ENCODE measurements around the gene RPL36A. TPM values are rescaled to one million over a fixed set of nuclear protein-coding genes. Genes with fewer than 3 reads are reported as not detected.

Gene RPL36A
- total RNA-seq: 1,000 to 10,000 TPM in 1 of 2 donors, 100 to 1,000 TPM in 1; 863 to 2,403 TPM

DNA sequence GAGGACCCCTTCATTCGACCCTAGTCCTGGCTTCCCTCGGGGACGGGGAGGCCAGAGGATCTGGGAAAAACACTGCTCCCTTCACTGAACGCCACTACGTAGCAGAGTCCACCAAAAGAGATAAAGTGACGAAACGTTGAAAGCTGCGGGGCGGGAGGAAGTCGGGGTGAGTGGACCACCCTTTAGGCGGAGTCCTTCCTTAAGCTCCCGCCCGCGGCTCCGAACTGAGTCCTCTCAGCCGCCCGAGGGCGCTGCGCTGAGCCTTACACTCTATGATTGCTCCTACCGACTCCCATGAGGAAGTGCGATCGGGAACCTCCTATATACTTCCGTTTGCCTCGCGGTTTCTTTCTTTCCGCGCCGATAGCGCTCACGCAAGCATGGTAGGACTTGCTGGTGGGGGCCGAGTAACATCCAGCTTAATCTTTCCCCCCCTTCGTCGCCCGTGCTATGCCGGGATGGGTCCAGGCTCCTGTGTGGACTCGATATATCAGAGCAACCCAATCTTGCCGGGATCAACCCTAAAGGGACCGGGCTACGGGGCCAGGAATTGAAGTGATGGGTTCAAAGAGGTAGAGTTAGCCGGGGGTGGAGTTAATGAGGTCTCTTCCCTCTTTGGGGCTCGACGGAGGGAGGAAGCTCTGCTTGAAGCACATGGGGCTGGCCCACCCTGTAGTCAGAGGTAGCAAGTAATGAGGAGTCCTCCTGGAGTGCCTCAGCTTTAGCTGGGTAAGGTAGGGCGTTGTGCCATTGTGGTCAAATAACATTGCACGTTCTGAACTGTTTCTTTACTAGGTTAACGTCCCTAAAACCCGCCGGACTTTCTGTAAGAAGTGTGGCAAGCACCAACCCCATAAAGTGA, at the start of gene RPL36A:
RPL36A (plus strand) TSS at position 348 of the 862 bp plus-strand sequence; CDS start at position 381, 33 bp downstream.
- Histone ChIP-seq H3K27ac (peak within 1 kb of the TSS; percentile 55 to 71), H3K4me1 (replicated peaks) (no peaks in the 10 kb centered on the region), H3K9me3 (no peaks in the 10 kb centered on the region), H3K4me3 (peak within 1 kb of the TSS; percentile 39 to 40), H3K27me3 (replicated peaks; ENCODE audit: insufficient read depth) (no peaks in the 10 kb centered on the region), H3K36me3 (no peaks in the 10 kb centered on the region)
- intact Hi-C loops (cut with DNase I): no loop called here
- 1% methylated on average over 33 of the region's 47 CpGs for WGBS
- DNase-seq (ENCODE audit: low spot score): peak; percentile 77
- TF ChIP-seq POLR2A (IDR thresholded peaks at IDR 0.05): peak; percentile 52
- peak; percentile 91 for TF ChIP-seq POLR2AphosphoS5 (IDR thresholded peaks at IDR 0.05)
- TF ChIP-seq, protein P1, sequence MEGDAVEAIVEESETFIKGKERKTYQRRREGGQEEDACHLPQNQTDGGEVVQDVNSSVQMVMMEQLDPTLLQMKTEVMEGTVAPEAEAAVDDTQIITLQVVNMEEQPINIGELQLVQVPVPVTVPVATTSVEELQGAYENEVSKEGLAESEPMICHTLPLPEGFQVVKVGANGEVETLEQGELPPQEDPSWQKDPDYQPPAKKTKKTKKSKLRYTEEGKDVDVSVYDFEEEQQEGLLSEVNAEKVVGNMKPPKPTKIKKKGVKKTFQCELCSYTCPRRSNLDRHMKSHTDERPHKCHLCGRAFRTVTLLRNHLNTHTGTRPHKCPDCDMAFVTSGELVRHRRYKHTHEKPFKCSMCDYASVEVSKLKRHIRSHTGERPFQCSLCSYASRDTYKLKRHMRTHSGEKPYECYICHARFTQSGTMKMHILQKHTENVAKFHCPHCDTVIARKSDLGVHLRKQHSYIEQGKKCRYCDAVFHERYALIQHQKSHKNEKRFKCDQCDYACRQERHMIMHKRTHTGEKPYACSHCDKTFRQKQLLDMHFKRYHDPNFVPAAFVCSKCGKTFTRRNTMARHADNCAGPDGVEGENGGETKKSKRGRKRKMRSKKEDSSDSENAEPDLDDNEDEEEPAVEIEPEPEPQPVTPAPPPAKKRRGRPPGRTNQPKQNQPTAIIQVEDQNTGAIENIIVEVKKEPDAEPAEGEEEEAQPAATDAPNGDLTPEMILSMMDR (IDR thresholded peaks at IDR 0.05): peak; percentile 12 to 70 (median 65)

GRCh38 chrX:101347859-101348451, 42.9 kb upstream of the RPL36A start:
- Histone ChIP-seq H3K9me3 (no peaks in the 10 kb centered on the region), H3K36me3 (no peaks in the 10 kb centered on the region), H3K4me3 (peak overlapping the region; percentile 48 to 52), H3K27ac (peak overlapping the region; percentile 91 to 92), H3K27me3 (replicated peaks; ENCODE audit: insufficient read depth) (no peaks in the 10 kb centered on the region), H3K4me1 (replicated peaks) (no peaks in the 10 kb centered on the region)
- DNase-seq (ENCODE audit: low spot score): peak; percentile 4
- 0% methylated on average over 4 of the region's 14 CpGs for WGBS
- TF ChIP-seq POLR2AphosphoS5 (IDR thresholded peaks at IDR 0.05) (no peak), POLR2A (IDR thresholded peaks at IDR 0.05) (no peak)
- TF ChIP-seq, protein P1 (IDR thresholded peaks at IDR 0.05): no peak
- intact Hi-C loops (cut with DNase I): no loop called here

- peak; percentile 62 for DNase-seq (ENCODE audit: low spot score)
- WGBS: under 1% methylated on average over 24 of the region's 55 CpGs
- H3K27me3 ChIP-seq (replicated peaks; ENCODE audit: insufficient read depth): no peaks in the 10 kb centered on the region
- intact Hi-C loops (cut with DNase I): no loop called here
- no peaks in the 10 kb centered on the region for H3K4me1 ChIP-seq (replicated peaks)
- H3K27ac ChIP-seq: peak within 1 kb of the TSS; percentile 91 to 92
- peak within 1 kb of the TSS; percentile 48 to 52 for H3K4me3 ChIP-seq
- no peaks in the 10 kb centered on the region for H3K36me3 ChIP-seq
- TF ChIP-seq, protein P1 (IDR thresholded peaks at IDR 0.05): peak in 1 of 4 experiments; percentile 5
- TF ChIP-seq POLR2A (IDR thresholded peaks at IDR 0.05) (peak; percentile 28), POLR2AphosphoS5 (IDR thresholded peaks at IDR 0.05) (peak; percentile 76)
- H3K9me3 ChIP-seq: no peaks in the 10 kb centered on the region
Measured at GRCh38 chrX:101348452-101349192, 42.2 kb upstream of the RPL36A start, which contains the start of gene TIMM8A. TIMM8A (minus strand) TSS chrX:101348742; CDS start chrX:101348664, 78 bp downstream.

DNA sequence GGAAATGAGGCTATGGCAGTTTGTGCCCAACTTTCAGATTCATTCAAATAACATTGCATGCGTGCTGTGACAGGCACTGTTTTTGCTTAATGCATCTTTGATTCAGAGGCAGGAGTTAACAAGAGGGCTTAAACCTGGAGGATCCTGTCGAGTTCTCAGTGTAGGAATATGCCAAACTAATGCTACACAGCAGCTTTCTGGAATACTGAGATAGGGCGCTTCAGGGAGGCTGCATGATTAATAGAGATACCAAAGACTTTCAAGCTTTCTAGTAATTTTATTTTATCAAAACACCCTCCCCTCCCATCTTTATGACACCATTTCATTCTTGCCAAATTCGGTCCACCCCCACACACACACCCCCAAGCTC, 41.6 kb upstream of the RPL36A start:
- Histone ChIP-seq H3K4me1 (replicated peaks) (no peaks in the 10 kb centered on the region), H3K27me3 (replicated peaks; ENCODE audit: insufficient read depth) (no peaks in the 10 kb centered on the region), H3K9me3 (no peaks in the 10 kb centered on the region), H3K36me3 (no peaks in the 10 kb centered on the region), H3K4me3 (peak overlapping the region; percentile 48 to 52), H3K27ac (peak overlapping the region; percentile 91 to 92)
- TF ChIP-seq, protein P1 (IDR thresholded peaks at IDR 0.05): no peak
- TF ChIP-seq POLR2AphosphoS5 (IDR thresholded peaks at IDR 0.05) (no peak), POLR2A (IDR thresholded peaks at IDR 0.05) (no peak)
- intact Hi-C loops (cut with DNase I): no loop called here
- no peak for DNase-seq (ENCODE audit: low spot score)
- 22% methylated on average over 4 of the region's 4 CpGs for WGBS
